GM18873 (cell line): ENCODE measurements around the gene MGST2.

Experiments used
- ATAC-seq: cut with Tn5 transposase; IDR thresholded peaks from one replicate; pipeline ENCODE4 v1.9.1; 2021; ENCODE audit warnings: mild to moderate bottlenecking, moderate library complexity, moderate number of reproducible peaks; ENCODE audit not compliant: unreplicated experiment, low FRiP score

Gene MGST2

GRCh38 chr4:139643042-139643895, 22.4 kb upstream of the MGST2 start:
- no peak for ATAC-seq

GRCh38 chr4:139645458-139645857, 20.2 kb upstream of the MGST2 start:
- ATAC-seq = no peak

GRCh38 chr4:139647184-139647583, 18.4 kb upstream of the MGST2 start:
- ATAC-seq = no peak

- no peak for ATAC-seq
These were observed 17.7 kb upstream of the MGST2 start for GRCh38 chr4:139647952-139648351.

- peak; percentile 57 for ATAC-seq
These were observed 14.1 kb upstream of the MGST2 start for GRCh38 chr4:139651282-139652194.

- ATAC-seq = no peak
These were observed 11.1 kb upstream of the MGST2 start for GRCh38 chr4:139654516-139654915.

GRCh38 chr4:139655116-139655515, 10.5 kb upstream of the MGST2 start:
- no peak for ATAC-seq

- no peak for ATAC-seq
These were observed 8.8 kb upstream of the MGST2 start for GRCh38 chr4:139656614-139657486.

- ATAC-seq = no peak
These were observed 7.4 kb upstream of the MGST2 start for GRCh38 chr4:139658185-139658584.

GRCh38 chr4:139658586-139659382, 6.8 kb upstream of the MGST2 start:
- ATAC-seq = no peak

GRCh38 chr4:139659735-139660424, 5.7 kb upstream of the MGST2 start:
- no peak for ATAC-seq

GRCh38 chr4:139660568-139661043, 5.0 kb upstream of the MGST2 start:
- no peak for ATAC-seq

- no peak for ATAC-seq
These were observed 2.0 kb upstream of the MGST2 start for GRCh38 chr4:139663561-139664138.

GRCh38 chr4:139664442-139664841, 1.2 kb upstream of the MGST2 start:
- ATAC-seq = no peak

GRCh38 chr4:139665079-139665689, 435 bp upstream of the MGST2 start:
- ATAC-seq = no peak

GRCh38 chr4:139666735-139667281, 1.2 kb downstream of the MGST2 start:
- no peak for ATAC-seq

GRCh38 chr4:139668036-139668435, 2.4 kb downstream of the MGST2 start:
- ATAC-seq = no peak

- no peak for ATAC-seq
These were observed 3.1 kb downstream of the MGST2 start for GRCh38 chr4:139668658-139669201.
